GM19099 (cell line): ENCODE measurements around the gene PHOX2A.

Experiments used
- POLR2A ChIP-seq: IDR thresholded peaks from 3 replicates; pipeline ENCODE4 v1.6.1; 2011; ENCODE audit warnings: low read depth; ENCODE audit not compliant: insufficient read length; ENCODE audit errors: extremely low read depth

PHOX2A gene

DNA sequence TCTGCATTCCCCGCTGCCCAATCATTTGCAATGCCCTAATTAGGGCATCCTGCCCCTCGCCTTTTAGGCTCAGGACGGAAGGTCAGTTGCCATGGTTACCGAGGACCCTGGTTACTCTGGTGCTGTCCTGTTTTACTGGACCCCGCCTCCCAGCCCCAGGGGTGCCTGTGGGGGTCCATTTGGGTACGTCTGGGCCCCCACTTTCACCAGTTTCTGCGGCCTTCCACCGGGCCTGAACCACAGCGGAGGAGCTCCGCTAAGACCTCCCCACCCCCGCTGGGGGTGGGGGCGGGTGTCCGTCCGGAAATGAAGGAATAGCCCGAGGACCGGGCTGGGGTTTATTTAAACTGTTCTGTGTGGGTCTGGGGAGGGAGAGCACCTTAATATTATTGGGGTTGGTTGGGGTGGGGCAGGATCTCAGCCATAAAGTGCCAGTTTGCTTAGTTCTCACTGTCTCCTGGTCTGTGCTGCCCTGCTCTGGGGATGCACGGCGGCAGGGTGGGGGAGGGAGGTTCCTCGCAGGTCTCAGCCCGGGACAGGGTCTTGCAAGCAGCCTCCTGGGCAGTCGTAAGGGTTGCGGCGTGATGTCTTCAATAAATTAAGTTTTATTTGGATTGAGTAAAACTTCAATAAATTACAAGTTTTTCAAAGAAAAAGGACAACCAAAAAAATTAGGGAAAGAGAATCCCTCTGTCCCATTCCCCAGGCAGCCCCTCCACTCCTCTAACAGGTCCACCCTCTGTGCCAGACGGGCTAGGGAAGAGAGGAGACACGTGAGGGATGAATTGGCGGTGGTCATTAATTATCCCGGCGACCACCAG is 5.3 kb downstream of the PHOX2A start:
- TF ChIP-seq POLR2A = no peak

DNA sequence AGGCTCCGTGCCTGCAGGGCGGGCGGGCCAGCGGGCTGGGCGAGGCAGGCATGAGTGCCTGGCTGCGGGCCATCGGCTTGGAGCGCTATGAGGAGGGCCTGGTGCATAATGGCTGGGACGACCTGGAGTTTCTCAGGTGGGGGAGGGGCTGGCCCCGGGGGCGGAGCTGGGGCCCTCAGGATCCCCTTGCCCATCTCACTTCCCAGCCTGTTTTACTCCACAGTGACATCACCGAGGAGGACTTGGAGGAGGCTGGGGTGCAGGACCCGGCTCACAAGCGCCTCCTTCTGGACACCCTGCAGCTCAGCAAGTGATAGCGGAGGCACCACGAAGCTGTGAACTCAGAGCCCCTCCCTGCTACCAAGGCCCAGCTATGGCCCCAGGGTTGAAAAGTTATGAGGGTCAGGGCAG is 5.9 kb downstream of the PHOX2A start:
- TF ChIP-seq POLR2A = no peak

DNA sequence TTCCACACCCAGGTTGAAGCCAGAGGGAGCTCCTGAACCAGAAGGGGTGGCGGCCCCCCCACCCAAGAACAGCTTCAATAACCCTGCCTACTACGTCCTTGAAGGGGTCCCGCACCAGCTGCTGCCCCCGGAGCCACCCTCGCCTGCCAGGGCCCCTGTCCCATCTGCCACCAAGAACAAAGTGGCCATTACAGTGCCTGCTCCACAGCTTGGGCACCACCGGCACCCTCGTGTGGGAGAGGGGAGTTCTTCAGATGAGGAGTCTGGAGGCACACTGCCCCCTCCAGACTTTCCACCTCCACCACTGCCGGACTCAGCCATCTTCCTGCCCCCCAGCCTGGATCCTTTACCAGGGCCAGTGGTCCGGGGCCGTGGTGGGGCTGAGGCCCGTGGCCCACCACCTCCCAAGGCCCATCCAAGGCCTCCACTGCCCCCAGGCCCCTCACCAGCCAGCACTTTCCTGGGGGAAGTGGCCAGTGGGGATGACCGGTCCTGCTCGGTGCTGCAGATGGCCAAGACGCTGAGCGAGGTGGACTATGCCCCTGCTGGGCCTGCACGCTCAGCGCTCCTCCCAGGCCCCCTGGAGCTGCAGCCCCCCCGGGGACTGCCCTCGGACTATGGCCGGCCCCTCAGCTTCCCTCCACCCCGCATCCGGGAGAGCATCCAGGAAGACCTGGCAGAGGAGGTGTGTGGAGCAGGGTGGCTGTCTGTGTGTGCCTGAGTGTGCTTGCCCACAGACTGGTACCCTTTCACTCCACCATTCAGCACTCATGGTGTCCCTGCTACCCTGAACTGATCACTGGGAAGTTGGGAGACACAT is 6.7 kb downstream of the PHOX2A start:
- TF ChIP-seq POLR2A = no peak

- no peak for TF ChIP-seq POLR2A
Observed at GRCh38 chr11:72236774-72237111, 7.2 kb downstream of the PHOX2A start.

DNA sequence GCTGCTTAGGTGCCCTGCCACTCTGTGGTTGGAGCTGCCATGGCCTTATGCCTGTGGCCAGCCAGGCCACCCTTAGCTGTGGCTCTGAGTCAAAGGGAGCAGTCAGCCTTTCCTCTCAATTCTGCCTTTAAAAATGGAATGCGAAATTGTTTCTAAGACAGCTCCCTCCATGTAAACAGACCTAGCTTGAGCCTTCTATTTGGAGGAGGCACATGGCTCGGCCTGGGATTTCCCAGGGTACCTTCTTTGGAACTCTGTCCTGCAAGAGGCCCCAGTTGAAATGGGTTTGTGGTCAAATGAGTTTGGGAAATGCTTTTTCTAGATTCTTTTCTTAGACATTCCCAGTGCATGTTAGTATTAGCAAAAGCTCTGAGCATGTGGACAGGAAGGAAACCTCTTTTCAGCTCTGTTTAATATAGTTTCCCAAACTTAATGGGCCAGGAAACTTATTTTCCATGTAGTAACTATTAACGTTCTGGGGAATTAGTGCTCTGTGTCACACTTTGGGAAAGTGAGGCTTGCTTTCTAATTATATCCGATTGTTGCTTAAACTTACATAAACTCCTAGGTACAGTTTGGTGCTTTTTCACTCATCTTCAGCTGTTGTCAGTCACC is 7.8 kb downstream of the PHOX2A start:
- TF ChIP-seq POLR2A = no peak

DNA sequence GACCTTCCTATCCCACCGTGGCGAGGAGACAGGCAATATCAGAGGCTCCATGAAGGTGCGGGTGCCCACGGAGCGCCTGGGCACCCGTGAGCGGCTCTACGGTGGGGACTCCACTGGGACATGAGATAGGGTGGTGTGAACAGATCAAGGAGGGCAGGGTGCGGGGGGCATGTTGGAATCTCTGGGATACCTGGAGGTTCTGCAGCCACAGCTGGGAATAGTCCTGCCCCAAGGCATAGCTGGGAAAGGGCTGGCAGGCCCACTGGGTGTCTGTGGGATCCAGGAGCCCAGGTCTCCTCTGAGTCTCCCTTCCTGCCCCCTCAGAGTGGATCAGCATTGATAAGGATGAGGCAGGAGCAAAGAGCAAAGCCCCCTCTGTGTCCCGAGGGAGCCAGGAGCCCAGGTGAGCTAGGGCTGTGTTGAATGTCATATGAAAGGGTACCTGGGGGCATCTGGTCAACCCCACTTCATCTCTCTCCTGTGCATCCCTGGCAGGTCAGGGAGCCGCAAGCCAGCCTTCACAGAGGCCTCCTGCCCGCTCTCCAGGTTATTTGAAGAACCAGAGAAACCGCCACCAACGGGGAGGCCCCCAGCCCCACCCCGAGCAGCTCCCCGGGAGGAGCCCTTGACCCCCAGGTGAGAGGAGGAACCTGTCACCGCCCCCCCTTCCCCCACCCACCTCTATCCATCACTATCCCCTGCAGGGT is 8.5 kb downstream of the PHOX2A start:
- no peak for TF ChIP-seq POLR2A

GRCh38 chr11:72234920-72235319 is 9.1 kb downstream of the PHOX2A start:
- TF ChIP-seq POLR2A = no peak

GRCh38 chr11:72234514-72234830 is 9.5 kb downstream of the PHOX2A start:
- TF ChIP-seq POLR2A = no peak

- TF ChIP-seq POLR2A = no peak
Observed at GRCh38 chr11:72233773-72234513, 10.0 kb downstream of the PHOX2A start.

- no peak for TF ChIP-seq POLR2A
Observed at GRCh38 chr11:72233056-72233772, 10.8 kb downstream of the PHOX2A start.

GRCh38 chr11:72232260-72233055 is 11.5 kb downstream of the PHOX2A start:
- no peak for TF ChIP-seq POLR2A

DNA sequence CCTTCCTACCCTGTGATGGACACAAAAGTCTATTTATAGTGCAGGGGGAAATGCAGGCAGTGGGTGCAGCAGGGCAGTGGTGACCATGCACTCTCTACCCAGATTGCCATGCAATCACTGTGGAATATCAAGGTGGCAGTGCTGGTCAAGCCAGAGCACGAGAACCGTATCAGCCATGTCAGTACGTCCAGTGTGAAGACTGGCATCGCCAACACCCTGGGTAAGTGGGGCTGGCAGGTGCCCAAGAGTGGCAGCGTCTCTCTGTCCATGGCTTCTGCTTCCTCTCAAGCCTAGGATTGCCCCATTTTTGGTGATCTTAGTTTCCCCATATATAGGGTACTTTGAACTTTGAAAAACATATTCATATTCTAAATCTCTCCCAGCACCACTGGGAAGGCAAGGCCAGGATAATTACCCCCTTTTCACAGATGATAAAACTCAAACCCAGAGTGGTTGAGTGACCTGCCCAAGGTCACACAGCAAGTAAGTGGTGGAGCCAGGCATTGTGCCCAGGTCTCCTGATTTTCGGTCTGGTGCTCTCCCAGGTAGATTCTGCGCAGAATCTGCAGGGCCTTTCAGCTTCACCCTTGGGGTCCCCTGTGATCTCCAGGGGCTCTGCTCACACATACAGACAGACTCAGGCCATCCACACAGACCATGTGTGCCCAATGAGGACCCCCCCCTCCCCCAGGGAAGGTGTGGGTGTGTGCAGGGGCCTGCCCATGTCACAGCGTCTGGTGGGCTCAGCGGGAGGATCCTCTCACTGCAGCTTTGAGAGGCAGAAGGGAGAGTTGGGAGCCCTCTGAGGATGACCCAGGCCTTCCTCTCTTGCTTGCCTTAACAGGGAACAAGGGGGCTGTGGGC is 12.3 kb downstream of the PHOX2A start:
- no peak for TF ChIP-seq POLR2A
